ENCODE results near the gene CTNNAL1.

DNA sequence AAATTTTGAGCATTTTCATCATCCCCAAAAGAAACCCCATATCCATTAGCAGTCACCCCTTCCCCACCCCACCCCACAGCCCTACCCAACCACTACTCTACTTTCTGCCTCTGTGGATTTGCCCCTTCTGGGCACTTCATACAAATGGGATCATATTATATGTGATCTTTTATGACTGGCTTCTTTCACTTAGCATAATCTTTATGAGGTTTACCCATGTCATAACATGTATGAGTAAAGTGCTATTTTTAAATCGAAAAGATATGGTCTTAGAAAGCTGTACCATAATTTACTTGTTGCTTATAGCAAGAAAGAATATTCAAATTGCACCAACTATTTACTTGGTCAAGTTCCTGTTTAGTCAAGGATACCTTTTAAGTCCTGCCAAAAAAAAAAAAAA is 92.1 kb downstream of the CTNNAL1 start:
- TF ChIP-seq, protein P1, sequence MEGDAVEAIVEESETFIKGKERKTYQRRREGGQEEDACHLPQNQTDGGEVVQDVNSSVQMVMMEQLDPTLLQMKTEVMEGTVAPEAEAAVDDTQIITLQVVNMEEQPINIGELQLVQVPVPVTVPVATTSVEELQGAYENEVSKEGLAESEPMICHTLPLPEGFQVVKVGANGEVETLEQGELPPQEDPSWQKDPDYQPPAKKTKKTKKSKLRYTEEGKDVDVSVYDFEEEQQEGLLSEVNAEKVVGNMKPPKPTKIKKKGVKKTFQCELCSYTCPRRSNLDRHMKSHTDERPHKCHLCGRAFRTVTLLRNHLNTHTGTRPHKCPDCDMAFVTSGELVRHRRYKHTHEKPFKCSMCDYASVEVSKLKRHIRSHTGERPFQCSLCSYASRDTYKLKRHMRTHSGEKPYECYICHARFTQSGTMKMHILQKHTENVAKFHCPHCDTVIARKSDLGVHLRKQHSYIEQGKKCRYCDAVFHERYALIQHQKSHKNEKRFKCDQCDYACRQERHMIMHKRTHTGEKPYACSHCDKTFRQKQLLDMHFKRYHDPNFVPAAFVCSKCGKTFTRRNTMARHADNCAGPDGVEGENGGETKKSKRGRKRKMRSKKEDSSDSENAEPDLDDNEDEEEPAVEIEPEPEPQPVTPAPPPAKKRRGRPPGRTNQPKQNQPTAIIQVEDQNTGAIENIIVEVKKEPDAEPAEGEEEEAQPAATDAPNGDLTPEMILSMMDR (IDR thresholded peaks at IDR 0.05) = no peak
- TF ChIP-seq EZH2 (IDR thresholded peaks at IDR 0.05; ENCODE audit: borderline replicate concordance, insufficient read depth, low read depth, low read length, poor library complexity, severe bottlenecking) = no peak
